Stimulated activated CD8-positive, alpha-beta memory T cell treated with anti-CD3 and anti-CD28 coated beads, Interleukin-2, amount 100 ng/mL, for 48 hours (primary cell): ENCODE data around the gene SERPINF2.
"Not testable (repeated sequence)": the region's sequence is repeated elsewhere in the genome, so short reads cannot be mapped to it uniquely, and the experiment has no call there.

Source experiments
- DNase-seq, 2 donors: peaks; one replicate each; pipeline ENCODE4 v3.0.0-alpha.2; 2020; ENCODE audit warnings: low read depth in 2 of 2

The SERPINF2 gene

DNA sequence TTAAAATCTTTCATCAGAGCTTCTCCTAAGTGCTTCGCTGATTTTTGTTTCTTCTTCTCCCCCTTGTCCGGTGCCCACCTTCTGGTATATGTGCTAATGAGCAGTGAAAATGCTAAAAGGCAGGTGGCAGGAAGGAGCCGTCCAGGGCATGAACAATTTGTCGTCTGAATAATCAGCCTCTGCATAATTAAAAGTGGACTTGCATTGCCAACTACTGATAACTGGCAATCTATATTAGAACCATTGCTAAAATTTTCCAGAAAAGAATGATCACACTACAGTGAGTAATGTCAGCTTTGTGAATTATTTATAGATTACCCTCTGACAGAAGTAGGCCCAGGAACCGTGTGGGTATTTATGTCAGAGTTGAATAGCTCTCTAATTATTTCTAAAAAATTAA is 47.3 kb downstream of the SERPINF2 start:
- no peak for DNase-seq

DNA sequence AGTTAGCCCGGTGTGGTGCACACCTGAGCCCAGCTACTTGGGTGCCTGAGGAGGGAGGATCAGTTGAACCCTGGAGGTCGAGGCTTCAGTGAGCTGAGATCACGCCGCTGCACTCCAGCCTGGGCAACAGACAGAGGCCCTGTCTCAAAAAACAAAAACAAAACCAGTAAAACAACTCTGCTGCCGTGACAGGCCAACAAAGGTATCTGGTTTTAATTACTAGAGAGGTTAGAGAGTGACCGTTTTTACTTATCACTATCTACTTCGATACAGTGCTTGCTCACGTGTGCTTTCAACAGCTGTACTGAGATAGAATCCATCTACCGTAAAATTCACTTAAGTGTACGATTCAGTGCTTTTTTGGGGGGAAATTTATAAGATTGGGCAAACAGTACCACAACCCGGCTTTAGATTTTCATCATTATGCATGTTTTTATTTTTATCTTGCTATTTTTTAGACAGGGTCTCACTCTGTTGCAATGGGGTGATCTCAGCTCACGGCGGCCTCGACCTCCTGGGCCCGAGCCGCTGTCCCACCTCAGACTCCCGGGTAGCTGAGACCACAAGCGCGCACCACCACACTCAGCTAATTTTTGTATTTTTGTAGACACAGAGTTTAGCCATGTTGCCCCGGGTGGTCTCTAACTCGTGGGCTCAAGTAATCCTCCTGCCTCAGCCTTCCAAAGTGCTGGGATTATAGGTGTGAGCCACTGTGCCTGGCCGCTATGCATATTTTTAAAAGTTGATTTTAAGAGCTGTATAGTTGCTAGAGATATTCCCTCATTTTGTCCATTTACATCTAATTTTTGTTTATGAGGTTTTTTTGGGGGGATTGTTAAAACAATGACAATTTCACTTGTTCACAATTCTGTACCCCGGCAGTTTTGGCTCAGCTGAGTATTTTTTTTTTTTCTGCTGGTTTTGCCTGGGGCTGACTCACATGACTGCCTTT is 50.1 kb downstream of the SERPINF2 start:
- no peak for DNase-seq

DNA sequence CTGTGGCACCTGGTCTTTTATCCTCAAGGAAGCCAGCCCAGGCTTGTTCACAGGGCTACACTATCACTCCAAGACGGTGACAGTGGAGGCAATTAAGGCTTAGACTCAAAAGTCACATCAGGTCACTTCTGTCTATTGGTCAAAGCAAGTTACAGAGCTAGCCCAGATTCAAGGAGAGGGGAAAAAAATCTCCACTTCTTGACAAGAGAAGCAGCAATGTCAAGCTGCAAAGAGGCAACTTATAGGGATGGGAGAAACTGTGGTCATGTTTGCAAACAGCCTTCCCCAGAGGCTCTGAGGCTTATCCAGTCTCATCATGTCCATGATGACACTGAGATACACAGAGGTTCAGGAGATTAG is 50.8 kb downstream of the SERPINF2 start:
- no peak for DNase-seq

DNA sequence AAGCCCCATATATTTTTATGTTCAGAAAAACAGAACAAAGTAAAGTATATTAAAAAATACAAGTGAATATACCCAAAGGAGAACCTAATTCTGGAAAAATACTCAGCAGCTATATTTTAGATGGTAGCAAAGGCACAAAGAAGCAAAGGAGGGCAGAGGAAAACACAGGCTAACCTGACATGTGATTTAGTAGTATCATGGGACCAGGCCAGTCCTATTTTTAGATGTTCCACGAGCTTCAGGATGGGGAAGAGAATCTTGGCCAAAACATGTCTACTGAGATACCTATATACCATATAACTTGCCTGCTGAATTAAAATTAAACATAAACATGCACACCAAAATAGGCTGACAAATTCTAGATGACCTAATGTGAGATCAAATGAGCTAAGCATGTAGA is 54.1 kb downstream of the SERPINF2 start:
- no peak for DNase-seq

DNA sequence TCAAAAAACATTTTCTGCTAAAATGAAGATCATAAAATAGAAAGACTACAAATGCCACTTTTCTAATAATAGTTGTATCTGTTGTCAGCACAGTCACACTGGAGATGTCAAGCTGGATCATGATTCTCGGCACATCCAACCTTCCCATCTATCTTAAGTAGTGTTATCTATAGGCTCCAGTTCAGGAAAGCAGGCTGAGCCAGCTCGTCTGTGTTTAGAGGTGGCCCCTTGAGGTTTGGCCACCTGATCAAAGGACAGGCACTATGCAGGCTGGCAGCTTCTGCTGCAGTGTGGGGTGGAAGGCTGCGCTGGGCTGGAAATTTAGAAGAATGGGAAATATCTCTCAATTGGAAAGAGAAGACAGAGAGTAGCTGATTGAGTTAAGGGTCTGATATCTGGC is 54.7 kb downstream of the SERPINF2 start:
- no peak for DNase-seq

DNA sequence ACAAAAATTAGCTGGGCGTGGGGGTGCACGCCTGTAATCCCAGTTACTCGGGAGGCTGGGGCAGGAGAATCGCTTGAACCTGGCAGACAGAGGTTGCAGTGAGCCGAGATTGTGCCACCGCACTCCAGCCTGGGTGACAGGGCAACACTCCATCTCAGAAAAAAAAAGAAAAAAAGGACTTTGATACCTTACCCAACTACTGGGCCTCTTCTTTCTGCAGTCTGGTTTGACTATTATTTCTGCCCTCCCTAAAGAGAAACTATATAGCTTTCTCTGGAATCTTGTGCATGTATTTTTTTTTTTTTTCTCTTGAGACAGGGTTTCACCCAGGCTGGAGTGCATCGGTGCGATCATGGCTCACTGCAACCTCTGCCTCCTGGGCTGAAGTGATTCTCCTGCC is 55.2 kb downstream of the SERPINF2 start:
- DNase-seq, result not testable (repeated sequence)

DNA sequence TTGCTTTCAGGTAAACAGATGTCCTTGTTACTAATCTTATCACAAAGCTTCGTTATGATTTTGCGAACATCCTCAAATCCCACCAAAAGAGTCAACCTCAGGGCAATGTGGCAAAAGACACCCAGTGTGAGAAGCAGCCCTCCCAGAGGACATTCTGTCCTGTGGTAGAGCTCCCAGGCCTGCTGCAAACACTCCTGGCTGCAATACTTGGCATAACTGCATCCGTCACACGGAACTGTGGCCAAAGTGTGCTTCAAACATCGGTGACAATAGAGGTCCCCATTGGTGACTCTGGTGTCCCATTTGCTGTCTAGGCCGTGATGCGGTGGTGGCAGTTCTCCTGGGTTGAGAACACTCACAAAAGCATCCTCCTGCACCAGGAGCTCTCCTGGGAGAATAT is 57.6 kb downstream of the SERPINF2 start:
- no peak for DNase-seq

DNA sequence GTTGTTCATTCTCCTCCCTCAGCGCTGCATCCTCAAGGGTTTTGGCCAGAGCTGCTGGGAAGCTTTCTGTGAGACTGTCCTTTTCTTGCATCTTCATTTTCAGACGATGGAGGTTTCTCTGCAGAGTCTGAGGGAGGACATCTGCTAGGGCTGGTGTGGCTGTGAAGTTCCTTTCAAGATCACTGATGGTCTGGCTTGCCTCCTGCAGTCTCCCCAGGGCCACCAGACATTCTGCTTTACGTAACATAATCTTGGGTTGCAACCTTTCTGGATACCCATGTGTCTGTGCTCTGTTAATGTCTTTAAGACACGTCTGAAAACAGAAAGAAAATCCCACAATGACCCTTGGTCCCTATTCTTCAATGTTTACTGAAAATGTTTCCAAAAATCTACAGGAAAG is 58.0 kb downstream of the SERPINF2 start:
- DNase-seq, result no peak

DNA sequence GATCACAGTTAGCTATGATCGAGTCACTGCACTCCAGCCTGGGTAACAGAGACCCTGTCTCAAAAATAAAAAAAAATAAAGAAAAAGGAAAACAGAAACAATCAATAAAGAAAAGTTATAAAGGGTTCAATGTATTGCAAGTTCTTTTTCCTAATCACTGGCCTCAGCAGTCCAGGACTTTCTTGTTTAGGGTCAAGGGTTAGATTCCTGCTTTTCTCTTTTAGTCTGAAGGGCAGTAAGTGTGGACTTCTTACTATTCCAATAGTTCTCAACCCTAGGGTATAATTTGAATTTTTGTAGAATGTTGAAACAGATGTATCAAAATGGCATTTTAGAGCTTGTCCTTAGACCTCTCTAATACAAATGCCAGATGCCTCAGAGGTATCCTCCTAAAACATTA is 59.8 kb downstream of the SERPINF2 start:
- no peak for DNase-seq

DNA sequence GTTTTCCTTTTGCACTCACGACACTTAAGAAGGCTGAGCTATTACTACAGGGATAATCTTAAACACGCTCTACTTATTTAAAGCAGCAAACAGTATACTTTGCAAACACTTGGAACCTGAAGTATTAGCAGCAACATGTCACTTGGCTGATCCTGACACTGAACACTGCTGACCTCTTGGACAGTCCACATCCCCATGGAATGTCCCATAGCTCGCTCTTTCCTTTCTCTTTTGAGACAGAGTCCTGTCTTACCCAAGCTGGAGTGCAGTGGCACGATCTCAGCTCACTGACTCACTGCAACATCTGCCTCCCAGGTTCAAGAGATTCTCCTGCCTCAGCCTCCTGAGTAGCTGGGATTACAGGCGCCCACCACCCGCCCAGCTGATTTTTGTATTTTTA is 60.6 kb downstream of the SERPINF2 start:
- DNase-seq, result no peak
